Measurements from ENCODE around the gene CDV3. TPM values are rescaled to one million over a fixed set of nuclear protein-coding genes. Genes with fewer than 3 reads are reported as not detected.
A peak's percentile ranks its signal among the peaks of the same experiment; 100 is the strongest.
"Not testable (repeated sequence)": the region's sequence is repeated elsewhere in the genome, so short reads cannot be mapped to it uniquely, and the experiment has no call there.

The CDV3 gene, protein sequence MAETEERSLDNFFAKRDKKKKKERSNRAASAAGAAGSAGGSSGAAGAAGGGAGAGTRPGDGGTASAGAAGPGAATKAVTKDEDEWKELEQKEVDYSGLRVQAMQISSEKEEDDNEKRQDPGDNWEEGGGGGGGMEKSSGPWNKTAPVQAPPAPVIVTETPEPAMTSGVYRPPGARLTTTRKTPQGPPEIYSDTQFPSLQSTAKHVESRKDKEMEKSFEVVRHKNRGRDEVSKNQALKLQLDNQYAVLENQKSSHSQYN
- total RNA-seq (2014; rRNA removed; shearing (Covaris generic)) (171 and 210 TPM in 2 replicates), total RNA-seq (2022) (268 and 296 TPM in 2 replicates), Bru-seq, nascent RNA (percentile 98 among the genes with signal in this experiment), BruChase-seq, experiment 1, labeled RNA remaining after a 6-hour chase (percentile 99 among the genes with signal in this experiment), BruChase-seq, experiment 2, labeled RNA remaining after a 2-hour chase (percentile 99 among the genes with signal in this experiment)
- long read RNA-seq, transcript CDV3-201 (5 exons, 3,307 nt) = major isoform, 51 of 168 reads
- long read RNA-seq, transcript CDV3-203 (5 exons, 955 nt) = minor isoform, 28 of 168 reads
- long read RNA-seq, partial matches to known transcripts = 15 of 168 reads
- long read RNA-seq, other reads (novel, unspliced or antisense) = 73 of 168 reads

GRCh38 chr3:133573629-133574194 lies at the start of gene CDV3:
Gene CDV3 (plus strand): TSS chr3:133573686. CDS start chr3:133574045, 359 bp downstream.
- ChIA-PET CTCF (ENCODE audit: unreplicated experiment) (interaction anchor here (1.0 to 1.5 kb wide), 4 partner anchors 83 to 110 kb away, joined by 3 to 9 read pairs (median 4); no protein-coding TSS in a partner anchor), POLR2A (interaction anchor here (0.6 to 6.6 kb wide), 23 partner anchors 9 to 914 kb away, joined by 3 to 79 read pairs (median 5); partner anchors contain the start of gene ACAD11)
- Histone ChIP-seq H3K79me2 (ENCODE audit: insufficient read depth, low read depth, low read length) (peaks cover 45% of the 10 kb centered on the region), H3K4me1 (ENCODE audit: insufficient read depth, low read length, poor library complexity, severe bottlenecking) (peaks cover 70% of the 10 kb centered on the region), H2AFZ (ENCODE audit: low read length) (no peak within 1 kb of the TSS), H3K9me2 (ENCODE audit: insufficient read depth, low read length) (no peaks in the 10 kb centered on the region), H3K4me3 (ENCODE audit: low read depth, low read length, poor library complexity, severe bottlenecking) (peak within 1 kb of the TSS; percentile 87), H3K27ac (ENCODE audit: low read depth, low read length, poor library complexity, severe bottlenecking) (peak within 1 kb of the TSS; percentile 98), H3K4me2 (ENCODE audit: low read length) (peak within 1 kb of the TSS; percentile 98), H3K36me3 (ENCODE audit: insufficient read depth, low read length) (peaks cover 44% of the 10 kb centered on the region), H3K9me3 (ENCODE audit: low read length) (no peaks in the 10 kb centered on the region), H4K20me1 (ENCODE audit: insufficient read depth, low read length) (peaks cover 31% of the 10 kb centered on the region)
- TF ChIP-seq, protein P1, sequence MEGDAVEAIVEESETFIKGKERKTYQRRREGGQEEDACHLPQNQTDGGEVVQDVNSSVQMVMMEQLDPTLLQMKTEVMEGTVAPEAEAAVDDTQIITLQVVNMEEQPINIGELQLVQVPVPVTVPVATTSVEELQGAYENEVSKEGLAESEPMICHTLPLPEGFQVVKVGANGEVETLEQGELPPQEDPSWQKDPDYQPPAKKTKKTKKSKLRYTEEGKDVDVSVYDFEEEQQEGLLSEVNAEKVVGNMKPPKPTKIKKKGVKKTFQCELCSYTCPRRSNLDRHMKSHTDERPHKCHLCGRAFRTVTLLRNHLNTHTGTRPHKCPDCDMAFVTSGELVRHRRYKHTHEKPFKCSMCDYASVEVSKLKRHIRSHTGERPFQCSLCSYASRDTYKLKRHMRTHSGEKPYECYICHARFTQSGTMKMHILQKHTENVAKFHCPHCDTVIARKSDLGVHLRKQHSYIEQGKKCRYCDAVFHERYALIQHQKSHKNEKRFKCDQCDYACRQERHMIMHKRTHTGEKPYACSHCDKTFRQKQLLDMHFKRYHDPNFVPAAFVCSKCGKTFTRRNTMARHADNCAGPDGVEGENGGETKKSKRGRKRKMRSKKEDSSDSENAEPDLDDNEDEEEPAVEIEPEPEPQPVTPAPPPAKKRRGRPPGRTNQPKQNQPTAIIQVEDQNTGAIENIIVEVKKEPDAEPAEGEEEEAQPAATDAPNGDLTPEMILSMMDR (conservative IDR thresholded peaks at IDR 0.05; ENCODE audit: low read length) = no peak
- TF ChIP-seq EZH2phosphoT487 (IDR thresholded peaks at IDR 0.05; ENCODE audit: borderline replicate concordance, low read depth, low read length) = no peak
- peak; percentile 88 for DNase-seq (ENCODE audit: low spot score)
- intact Hi-C loops (cut with micrococcal nuclease; ENCODE audit: unreplicated experiment) = loop anchor here (1.0 to 10.0 kb wide), 6 partner anchors 82 to 851 kb away; partner anchors contain the start of genes NPHP3 and SRPRB
- no TSS peak for BruUV-seq (replicated peaks)

- peaks cover 15% of the 10 kb centered on the region for H3K4me1 ChIP-seq (ENCODE audit: insufficient read depth, low read length, poor library complexity, severe bottlenecking)
- H3K9me3 ChIP-seq (ENCODE audit: low read length); H3K4me2 ChIP-seq (ENCODE audit: low read length); H4K20me1 ChIP-seq (ENCODE audit: insufficient read depth, low read length); H3K4me3 ChIP-seq (ENCODE audit: low read depth, low read length, poor library complexity, severe bottlenecking); CTCF ChIA-PET (ENCODE audit: unreplicated experiment); BruUV-seq (replicated peaks); DNase-seq (ENCODE audit: low spot score); H3K79me2 ChIP-seq (ENCODE audit: insufficient read depth, low read depth, low read length); H3K27ac ChIP-seq (ENCODE audit: low read depth, low read length, poor library complexity, severe bottlenecking); H3K36me3 ChIP-seq (ENCODE audit: insufficient read depth, low read length); H2AFZ ChIP-seq (ENCODE audit: low read length); H3K9me2 ChIP-seq (ENCODE audit: insufficient read depth, low read length); intact Hi-C loops (cut with micrococcal nuclease; ENCODE audit: unreplicated experiment): not testable (repeated sequence)
- POLR2A ChIA-PET = interaction anchor here (0.7 to 1.0 kb wide), 2 partner anchors 9 to 47 kb away, joined by 3 to 4 read pairs; no protein-coding TSS in a partner anchor
These were observed 49.7 kb upstream of the CDV3 start for GRCh38 chr3:133523758-133524157.

DNA sequence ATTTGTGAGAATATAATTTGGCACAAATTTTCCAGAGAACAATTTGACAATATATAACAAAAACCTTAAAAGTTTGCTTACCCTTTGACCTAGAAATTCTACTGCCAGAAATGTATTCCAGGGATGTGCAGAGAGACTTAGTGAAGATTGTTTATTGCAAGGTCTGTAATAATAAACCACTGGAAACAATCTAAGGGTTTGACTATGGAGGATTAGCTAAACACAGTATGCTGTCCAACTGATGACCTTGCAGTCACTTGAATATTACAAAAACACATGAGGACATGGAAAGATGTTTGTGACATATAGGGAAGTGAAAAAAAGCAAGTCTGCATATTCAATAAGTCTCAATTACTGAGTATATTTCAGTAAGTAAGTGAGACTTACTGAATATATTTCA lies 48.1 kb upstream of the CDV3 start:
- Histone ChIP-seq H3K9me3 (ENCODE audit: low read length) (0 out of 2 replicates have a peak, but pooled peaks cover 7% of the 10 kb centered on the region), H3K9me2 (ENCODE audit: insufficient read depth, low read length) (no peaks in the 10 kb centered on the region), H3K27ac (ENCODE audit: low read depth, low read length, poor library complexity, severe bottlenecking) (no peak overlapping the region), H3K4me1 (ENCODE audit: insufficient read depth, low read length, poor library complexity, severe bottlenecking) (peaks cover 15% of the 10 kb centered on the region), H4K20me1 (ENCODE audit: insufficient read depth, low read length) (no peaks in the 10 kb centered on the region), H3K4me2 (ENCODE audit: low read length) (no peak overlapping the region), H3K36me3 (ENCODE audit: insufficient read depth, low read length) (no peaks in the 10 kb centered on the region), H3K4me3 (ENCODE audit: low read depth, low read length, poor library complexity, severe bottlenecking) (no peak overlapping the region), H2AFZ (ENCODE audit: low read length) (no peak overlapping the region), H3K79me2 (ENCODE audit: insufficient read depth, low read depth, low read length) (no peaks in the 10 kb centered on the region)
- POLR2A ChIA-PET = interaction anchor here (0.6 to 1.3 kb wide), 5 partner anchors 39 to 58 kb away, joined by 3 to 5 read pairs (median 3); no protein-coding TSS in a partner anchor
- no TSS peak for BruUV-seq (replicated peaks)
- TF ChIP-seq, protein P1 (conservative IDR thresholded peaks at IDR 0.05; ENCODE audit: low read length) = no peak
- TF ChIP-seq EZH2phosphoT487 (IDR thresholded peaks at IDR 0.05; ENCODE audit: borderline replicate concordance, low read depth, low read length) = no peak
- intact Hi-C loops (cut with micrococcal nuclease; ENCODE audit: unreplicated experiment) = no loop called here
- CTCF ChIA-PET (ENCODE audit: unreplicated experiment) = no interaction called here
- peak; percentile 29 for DNase-seq (ENCODE audit: low spot score)
